WTC11 (cell line): ENCODE measurements around the gene TNFRSF14. TPM values are rescaled to one million over a fixed set of nuclear protein-coding genes. Genes with fewer than 3 reads are reported as not detected.
A peak's percentile ranks its signal among the peaks of the same experiment; 100 is the strongest.

Source experiments
- ATAC-seq: fragments of 200-7000 bp; cut with Tn5 transposase; 2 replicates; pipeline ENCODE4 v1.10.0; 2021; ENCODE audit warnings: mild to moderate bottlenecking, moderate library complexity
- CTCF ChIA-PET: fragments of 300-600 bp; sonication (Branson Sonifier 250); formaldehyde crosslinking; loops from one replicate; lab custom pipeline; 2021; ENCODE audit warnings: antibody characterized with exemption; lab: Charles Lee
- POLR2A ChIA-PET: fragments of 350-600 bp; sonication (Branson Sonifier 250); formaldehyde crosslinking; loops from one replicate; lab custom pipeline; 2021; ENCODE audit warnings: antibody characterized with exemption; lab: Charles Lee
- DNase-seq: peaks from one replicate; pipeline ENCODE4 v3.0.0; 2021; ENCODE audit warnings: low spot score
- H3K27ac Mint-ChIP-seq: 2 replicates; pipeline ENCODE4 v1.8.0; 2021; ENCODE audit warnings: mixed read lengths
- H3K27me3 Mint-ChIP-seq: 2 replicates; pipeline ENCODE4 v1.8.0; 2021; ENCODE audit warnings: low read depth, mild to moderate bottlenecking, moderate library complexity, mixed read lengths
- H3K36me3 Mint-ChIP-seq: 2 replicates; pipeline ENCODE4 v1.8.0; 2021; ENCODE audit warnings: mixed read lengths
- H3K4me1 Mint-ChIP-seq: 2 replicates; pipeline ENCODE4 v1.8.0; 2022; ENCODE audit warnings: mixed read lengths
- H3K4me3 Mint-ChIP-seq: 2 replicates; pipeline ENCODE4 v1.8.0; 2021; ENCODE audit warnings: mild to moderate bottlenecking, moderate library complexity, mixed read lengths
- H3K9me3 Mint-ChIP-seq: 2 replicates; pipeline ENCODE4 v1.8.0; 2021; ENCODE audit warnings: mixed read lengths
- CBFB ChIP-seq: sonication (generic); formaldehyde crosslinking; IDR thresholded peaks from 2 replicates; pipeline ENCODE4 v1.8.1; 2022; ENCODE audit warnings: mild to moderate bottlenecking, low read depth, missing genetic modification reagents
- EMX1 ChIP-seq: fragments of 250-450 bp; sonication (Bioruptor Pico); IDR thresholded peaks from 2 replicates; pipeline ENCODE4 v1.8.0; 2021; ENCODE audit warnings: mild to moderate bottlenecking
- total RNA-seq: library from RNA; stranded (reverse); gene quantifications from 3 replicates; pipeline ENCODE4 v1.2.3, GENCODE V29; 2021
- TF ChIP-seq, protein P1 (sequence below): sonication (generic); formaldehyde crosslinking; IDR thresholded peaks from 2 replicates; pipeline ENCODE4 v1.8.0; 2022; ENCODE audit warnings: missing genetic modification reagents
- TF ChIP-seq, protein P2 (sequence below): fragments of 250-450 bp; sonication (Bioruptor Pico); IDR thresholded peaks from 2 replicates; pipeline ENCODE4 v1.9.0; 2021; ENCODE audit warnings: mild to moderate bottlenecking, borderline replicate concordance
- TF ChIP-seq, protein P3 (sequence below): fragments of 250-450 bp; sonication (Bioruptor Pico); IDR thresholded peaks from 2 replicates; pipeline ENCODE4 v1.9.0; 2021; ENCODE audit warnings: moderate library complexity, mild to moderate bottlenecking, inconsistent platforms, borderline replicate concordance
- TF ChIP-seq, protein P4 (sequence below): sonication (generic); formaldehyde crosslinking; IDR thresholded peaks from 2 replicates; pipeline ENCODE4 v1.8.0; 2023; ENCODE audit warnings: missing genetic modification reagents, mild to moderate bottlenecking, borderline replicate concordance
- TF ChIP-seq, protein P5 (sequence below): sonication (generic); formaldehyde crosslinking; IDR thresholded peaks from 2 replicates; pipeline ENCODE4 v1.8.0; 2022; ENCODE audit warnings: mild to moderate bottlenecking, missing genetic modification reagents
- TF ChIP-seq, protein P6 (sequence below): sonication (generic); formaldehyde crosslinking; IDR thresholded peaks from 2 replicates; pipeline ENCODE4 v1.8.0; 2022; ENCODE audit warnings: mild to moderate bottlenecking, missing genetic modification reagents

The TNFRSF14 gene
- total RNA-seq, 1 experiment from 2014 or later: 0.87 TPM

DNA sequence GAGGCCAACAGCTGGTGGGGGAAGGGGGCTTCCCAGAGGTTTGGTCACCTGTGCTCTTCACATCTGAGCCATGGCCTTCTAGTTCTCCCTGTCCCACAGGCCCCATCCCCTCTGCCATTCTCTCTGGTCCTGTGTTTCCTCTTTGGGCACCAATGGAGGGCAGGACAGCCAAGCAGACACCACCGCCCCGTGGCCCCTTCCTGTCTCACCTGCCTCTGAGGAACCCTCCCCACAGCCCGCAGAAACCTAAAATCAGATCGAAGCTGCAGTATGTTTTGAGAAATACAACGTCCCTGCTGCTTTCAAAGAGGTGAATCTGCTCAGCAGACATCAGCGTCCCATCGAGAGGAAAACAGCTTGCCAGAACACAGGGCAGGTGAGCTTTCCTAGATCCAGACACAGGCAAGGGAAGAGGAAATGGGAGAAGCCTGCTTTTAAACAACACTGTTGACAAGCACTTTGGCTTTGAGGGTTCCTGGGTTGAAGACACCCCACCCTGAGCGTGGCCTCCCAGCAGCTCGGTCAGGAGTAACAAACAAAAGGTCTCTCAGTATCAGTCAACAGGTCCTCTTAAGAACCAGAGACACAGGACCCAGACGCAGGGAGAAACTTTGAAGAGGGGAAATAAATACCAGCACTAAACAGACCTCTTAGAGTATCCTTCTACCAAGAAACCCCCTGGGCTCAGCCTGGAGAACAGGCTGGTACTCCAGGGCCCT lies 32.1 kb upstream of the TNFRSF14 start (continued):
- TF ChIP-seq, protein P1, sequence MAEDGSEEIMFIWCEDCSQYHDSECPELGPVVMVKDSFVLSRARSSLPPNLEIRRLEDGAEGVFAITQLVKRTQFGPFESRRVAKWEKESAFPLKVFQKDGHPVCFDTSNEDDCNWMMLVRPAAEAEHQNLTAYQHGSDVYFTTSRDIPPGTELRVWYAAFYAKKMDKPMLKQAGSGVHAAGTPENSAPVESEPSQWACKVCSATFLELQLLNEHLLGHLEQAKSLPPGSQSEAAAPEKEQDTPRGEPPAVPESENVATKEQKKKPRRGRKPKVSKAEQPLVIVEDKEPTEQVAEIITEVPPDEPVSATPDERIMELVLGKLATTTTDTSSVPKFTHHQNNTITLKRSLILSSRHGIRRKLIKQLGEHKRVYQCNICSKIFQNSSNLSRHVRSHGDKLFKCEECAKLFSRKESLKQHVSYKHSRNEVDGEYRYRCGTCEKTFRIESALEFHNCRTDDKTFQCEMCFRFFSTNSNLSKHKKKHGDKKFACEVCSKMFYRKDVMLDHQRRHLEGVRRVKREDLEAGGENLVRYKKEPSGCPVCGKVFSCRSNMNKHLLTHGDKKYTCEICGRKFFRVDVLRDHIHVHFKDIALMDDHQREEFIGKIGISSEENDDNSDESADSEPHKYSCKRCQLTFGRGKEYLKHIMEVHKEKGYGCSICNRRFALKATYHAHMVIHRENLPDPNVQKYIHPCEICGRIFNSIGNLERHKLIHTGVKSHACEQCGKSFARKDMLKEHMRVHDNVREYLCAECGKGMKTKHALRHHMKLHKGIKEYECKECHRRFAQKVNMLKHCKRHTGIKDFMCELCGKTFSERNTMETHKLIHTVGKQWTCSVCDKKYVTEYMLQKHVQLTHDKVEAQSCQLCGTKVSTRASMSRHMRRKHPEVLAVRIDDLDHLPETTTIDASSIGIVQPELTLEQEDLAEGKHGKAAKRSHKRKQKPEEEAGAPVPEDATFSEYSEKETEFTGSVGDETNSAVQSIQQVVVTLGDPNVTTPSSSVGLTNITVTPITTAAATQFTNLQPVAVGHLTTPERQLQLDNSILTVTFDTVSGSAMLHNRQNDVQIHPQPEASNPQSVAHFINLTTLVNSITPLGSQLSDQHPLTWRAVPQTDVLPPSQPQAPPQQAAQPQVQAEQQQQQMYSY (CRISPR knock-in tag): no peak
- TF ChIP-seq, protein P2, sequence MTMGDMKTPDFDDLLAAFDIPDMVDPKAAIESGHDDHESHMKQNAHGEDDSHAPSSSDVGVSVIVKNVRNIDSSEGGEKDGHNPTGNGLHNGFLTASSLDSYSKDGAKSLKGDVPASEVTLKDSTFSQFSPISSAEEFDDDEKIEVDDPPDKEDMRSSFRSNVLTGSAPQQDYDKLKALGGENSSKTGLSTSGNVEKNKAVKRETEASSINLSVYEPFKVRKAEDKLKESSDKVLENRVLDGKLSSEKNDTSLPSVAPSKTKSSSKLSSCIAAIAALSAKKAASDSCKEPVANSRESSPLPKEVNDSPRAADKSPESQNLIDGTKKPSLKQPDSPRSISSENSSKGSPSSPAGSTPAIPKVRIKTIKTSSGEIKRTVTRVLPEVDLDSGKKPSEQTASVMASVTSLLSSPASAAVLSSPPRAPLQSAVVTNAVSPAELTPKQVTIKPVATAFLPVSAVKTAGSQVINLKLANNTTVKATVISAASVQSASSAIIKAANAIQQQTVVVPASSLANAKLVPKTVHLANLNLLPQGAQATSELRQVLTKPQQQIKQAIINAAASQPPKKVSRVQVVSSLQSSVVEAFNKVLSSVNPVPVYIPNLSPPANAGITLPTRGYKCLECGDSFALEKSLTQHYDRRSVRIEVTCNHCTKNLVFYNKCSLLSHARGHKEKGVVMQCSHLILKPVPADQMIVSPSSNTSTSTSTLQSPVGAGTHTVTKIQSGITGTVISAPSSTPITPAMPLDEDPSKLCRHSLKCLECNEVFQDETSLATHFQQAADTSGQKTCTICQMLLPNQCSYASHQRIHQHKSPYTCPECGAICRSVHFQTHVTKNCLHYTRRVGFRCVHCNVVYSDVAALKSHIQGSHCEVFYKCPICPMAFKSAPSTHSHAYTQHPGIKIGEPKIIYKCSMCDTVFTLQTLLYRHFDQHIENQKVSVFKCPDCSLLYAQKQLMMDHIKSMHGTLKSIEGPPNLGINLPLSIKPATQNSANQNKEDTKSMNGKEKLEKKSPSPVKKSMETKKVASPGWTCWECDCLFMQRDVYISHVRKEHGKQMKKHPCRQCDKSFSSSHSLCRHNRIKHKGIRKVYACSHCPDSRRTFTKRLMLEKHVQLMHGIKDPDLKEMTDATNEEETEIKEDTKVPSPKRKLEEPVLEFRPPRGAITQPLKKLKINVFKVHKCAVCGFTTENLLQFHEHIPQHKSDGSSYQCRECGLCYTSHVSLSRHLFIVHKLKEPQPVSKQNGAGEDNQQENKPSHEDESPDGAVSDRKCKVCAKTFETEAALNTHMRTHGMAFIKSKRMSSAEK (CRISPR knock-in tag): no peak

DNA sequence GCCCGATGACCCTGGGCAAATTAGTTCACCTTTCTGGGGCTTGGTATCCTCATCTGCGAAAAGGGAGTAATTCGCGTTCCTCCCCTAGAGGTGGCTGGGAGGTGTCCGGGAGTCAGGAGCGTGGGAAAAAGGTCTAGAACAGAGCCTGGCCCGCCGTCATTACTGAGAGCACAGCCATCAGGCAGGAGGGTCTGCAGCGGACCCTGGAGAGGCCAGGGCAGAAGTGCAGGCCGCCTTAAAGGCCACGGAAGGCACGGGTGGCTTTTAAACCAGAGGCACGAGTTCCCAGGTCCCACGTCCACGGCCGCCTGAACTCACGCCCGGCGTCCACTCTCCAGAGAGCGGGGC lies 30.6 kb upstream of the TNFRSF14 start:
- POLR2A ChIA-PET: interaction anchor here (0.9 to 1.4 kb wide), 4 partner anchors 16 to 134 kb away, joined by 3 to 6 read pairs (median 4); partner anchors contain the start of genes MORN1 and RER1
- Mint-ChIP-seq H3K36me3 (peaks cover 8% of the 10 kb centered on the region), H3K4me1 (peaks cover 28% of the 10 kb centered on the region)

More for the DNA sequence above, 30.6 kb upstream of the TNFRSF14 start:
- Mint-ChIP-seq H3K4me3 (peak overlapping the region; percentile 83), H3K9me3 (no peaks in the 10 kb centered on the region), H3K27ac (no peak overlapping the region)
- TF ChIP-seq, protein P3, sequence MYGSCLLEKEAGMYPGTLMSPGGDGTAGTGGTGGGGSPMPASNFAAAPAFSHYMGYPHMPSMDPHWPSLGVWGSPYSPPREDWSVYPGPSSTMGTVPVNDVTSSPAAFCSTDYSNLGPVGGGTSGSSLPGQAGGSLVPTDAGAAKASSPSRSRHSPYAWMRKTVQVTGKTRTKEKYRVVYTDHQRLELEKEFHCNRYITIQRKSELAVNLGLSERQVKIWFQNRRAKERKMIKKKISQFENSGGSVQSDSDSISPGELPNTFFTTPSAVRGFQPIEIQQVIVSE (CRISPR knock-in tag): no peak
- no peak for TF ChIP-seq CBFB (CRISPR knock-in tag)
- no peak for TF ChIP-seq EMX1 (CRISPR knock-in tag)
- TF ChIP-seq, protein P4, sequence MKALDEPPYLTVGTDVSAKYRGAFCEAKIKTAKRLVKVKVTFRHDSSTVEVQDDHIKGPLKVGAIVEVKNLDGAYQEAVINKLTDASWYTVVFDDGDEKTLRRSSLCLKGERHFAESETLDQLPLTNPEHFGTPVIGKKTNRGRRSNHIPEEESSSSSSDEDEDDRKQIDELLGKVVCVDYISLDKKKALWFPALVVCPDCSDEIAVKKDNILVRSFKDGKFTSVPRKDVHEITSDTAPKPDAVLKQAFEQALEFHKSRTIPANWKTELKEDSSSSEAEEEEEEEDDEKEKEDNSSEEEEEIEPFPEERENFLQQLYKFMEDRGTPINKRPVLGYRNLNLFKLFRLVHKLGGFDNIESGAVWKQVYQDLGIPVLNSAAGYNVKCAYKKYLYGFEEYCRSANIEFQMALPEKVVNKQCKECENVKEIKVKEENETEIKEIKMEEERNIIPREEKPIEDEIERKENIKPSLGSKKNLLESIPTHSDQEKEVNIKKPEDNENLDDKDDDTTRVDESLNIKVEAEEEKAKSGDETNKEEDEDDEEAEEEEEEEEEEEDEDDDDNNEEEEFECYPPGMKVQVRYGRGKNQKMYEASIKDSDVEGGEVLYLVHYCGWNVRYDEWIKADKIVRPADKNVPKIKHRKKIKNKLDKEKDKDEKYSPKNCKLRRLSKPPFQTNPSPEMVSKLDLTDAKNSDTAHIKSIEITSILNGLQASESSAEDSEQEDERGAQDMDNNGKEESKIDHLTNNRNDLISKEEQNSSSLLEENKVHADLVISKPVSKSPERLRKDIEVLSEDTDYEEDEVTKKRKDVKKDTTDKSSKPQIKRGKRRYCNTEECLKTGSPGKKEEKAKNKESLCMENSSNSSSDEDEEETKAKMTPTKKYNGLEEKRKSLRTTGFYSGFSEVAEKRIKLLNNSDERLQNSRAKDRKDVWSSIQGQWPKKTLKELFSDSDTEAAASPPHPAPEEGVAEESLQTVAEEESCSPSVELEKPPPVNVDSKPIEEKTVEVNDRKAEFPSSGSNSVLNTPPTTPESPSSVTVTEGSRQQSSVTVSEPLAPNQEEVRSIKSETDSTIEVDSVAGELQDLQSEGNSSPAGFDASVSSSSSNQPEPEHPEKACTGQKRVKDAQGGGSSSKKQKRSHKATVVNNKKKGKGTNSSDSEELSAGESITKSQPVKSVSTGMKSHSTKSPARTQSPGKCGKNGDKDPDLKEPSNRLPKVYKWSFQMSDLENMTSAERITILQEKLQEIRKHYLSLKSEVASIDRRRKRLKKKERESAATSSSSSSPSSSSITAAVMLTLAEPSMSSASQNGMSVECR (CRISPR knock-in tag): no peak
- TF ChIP-seq, protein P5, sequence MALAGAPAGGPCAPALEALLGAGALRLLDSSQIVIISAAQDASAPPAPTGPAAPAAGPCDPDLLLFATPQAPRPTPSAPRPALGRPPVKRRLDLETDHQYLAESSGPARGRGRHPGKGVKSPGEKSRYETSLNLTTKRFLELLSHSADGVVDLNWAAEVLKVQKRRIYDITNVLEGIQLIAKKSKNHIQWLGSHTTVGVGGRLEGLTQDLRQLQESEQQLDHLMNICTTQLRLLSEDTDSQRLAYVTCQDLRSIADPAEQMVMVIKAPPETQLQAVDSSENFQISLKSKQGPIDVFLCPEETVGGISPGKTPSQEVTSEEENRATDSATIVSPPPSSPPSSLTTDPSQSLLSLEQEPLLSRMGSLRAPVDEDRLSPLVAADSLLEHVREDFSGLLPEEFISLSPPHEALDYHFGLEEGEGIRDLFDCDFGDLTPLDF (CRISPR knock-in tag): no peak
- TF ChIP-seq, protein P6, sequence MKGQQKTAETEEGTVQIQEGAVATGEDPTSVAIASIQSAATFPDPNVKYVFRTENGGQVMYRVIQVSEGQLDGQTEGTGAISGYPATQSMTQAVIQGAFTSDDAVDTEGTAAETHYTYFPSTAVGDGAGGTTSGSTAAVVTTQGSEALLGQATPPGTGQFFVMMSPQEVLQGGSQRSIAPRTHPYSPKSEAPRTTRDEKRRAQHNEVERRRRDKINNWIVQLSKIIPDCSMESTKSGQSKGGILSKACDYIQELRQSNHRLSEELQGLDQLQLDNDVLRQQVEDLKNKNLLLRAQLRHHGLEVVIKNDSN (CRISPR knock-in tag): no peak
- TF ChIP-seq, all 79 proteins: peak for 0
- CTCF ChIA-PET: interaction anchor here (0.8 to 4.4 kb wide), 15 partner anchors 9 to 965 kb away, joined by 3 to 61 read pairs (median 6); partner anchors contain the start of genes FAAP20, MORN1, PEX10 and RER1
- H3K27me3 Mint-ChIP-seq: peaks cover 38% of the 10 kb centered on the region
- DNase-seq (no peak), ATAC-seq (no peak)
